Measurements from ENCODE around the gene KRT39. TPM values are rescaled to one million over a fixed set of nuclear protein-coding genes. Genes with fewer than 3 reads are reported as not detected.

Gene KRT39
- total and polyA plus RNA-seq, 2 of the 8 experiments (the other 6 are each of a cell fraction or from before 2014, with no cell fraction given), result not detected

GRCh38 chr17:41012326-41013120 lies 45.8 kb upstream of the KRT39 start:
- no peak overlapping the region for H3K18ac ChIP-seq (ENCODE audit: extremely low read depth, low read length)
- H3K4me3 ChIP-seq (ENCODE audit: extremely low read depth in 1 of 4, insufficient read depth in 2 of 4, low read depth in 3 of 4, low read length in 4 of 4), result no peak overlapping the region
- no peak overlapping the region for H3K9ac ChIP-seq (replicated peaks in 1 of 4; ENCODE audit: extremely low read depth in 1 of 4, low read depth in 3 of 4, low read length in 3 of 4)
- H3K27ac ChIP-seq (ENCODE audit: low read depth, low read length), result no peak overlapping the region
- DNase-seq (ENCODE audit: low read depth in 1 of 2, low spot score in 2 of 2), result no peak
- POLR2A ChIA-PET (ENCODE audit: partially characterized antibody), result no interaction called here
- H2BK120ac ChIP-seq (replicated peaks; ENCODE audit: low read depth, low read length), result no peak overlapping the region
- no peak overlapping the region for H3K4me2 ChIP-seq (ENCODE audit: insufficient read depth in 1 of 2, low read depth in 2 of 2, low read length in 2 of 2)
- FAIRE-seq, result no peak
- no peaks in the 10 kb centered on the region for H3K79me1 ChIP-seq (ENCODE audit: low read depth, low read length)
- no peak overlapping the region for H2BK5ac ChIP-seq (ENCODE audit: low read depth, low read length)
- H3K56ac ChIP-seq (replicated peaks; ENCODE audit: insufficient read length, low read depth, low read length), result no peak overlapping the region
- WGBS, 2 experiments (ENCODE audit: extremely low coverage in 1 of 2, insufficient coverage in 1 of 2, insufficient read length in 1 of 2, insufficient replicate concordance in 2 of 2, low coverage in 1 of 2, low lambda C conversion rate in 2 of 2, missing lambda C conversion rate in 1 of 2), result 87% methylated on average over 6 of the region's 6 CpGs; no CpG with 5 or more reads in 1 of the 2 experiments
- H2BK12ac ChIP-seq (ENCODE audit: low read depth, low read length), result no peak overlapping the region
- no peak overlapping the region for H2AK5ac ChIP-seq (ENCODE audit: low read depth, low read length)
- H2BK15ac ChIP-seq (ENCODE audit: low read length), result no peak overlapping the region
- H3K79me2 ChIP-seq (ENCODE audit: control insufficient read depth in 1 of 2, insufficient read depth in 2 of 2, low read length in 2 of 2), result no peaks in the 10 kb centered on the region
- no peak overlapping the region for H4K8ac ChIP-seq (ENCODE audit: extremely low read depth, insufficient read depth, low read length)
- H2AFZ ChIP-seq (ENCODE audit: low read length), result no peak overlapping the region
- no peak overlapping the region for H3K14ac ChIP-seq (ENCODE audit: insufficient read length)
- H4K91ac ChIP-seq (replicated peaks; ENCODE audit: insufficient read length, low read length), result no peak overlapping the region
- CTCF ChIA-PET (ENCODE audit: partially characterized antibody), result no interaction called here
- no peak overlapping the region for H3K23ac ChIP-seq (ENCODE audit: insufficient read length)
- peaks cover 0 to 10% (median 6%) of the 10 kb centered on the region in 4 experiments; a peak in 6 of 7 replicates for H3K4me1 ChIP-seq (replicated peaks in 1 of 4; ENCODE audit: control insufficient read depth in 3 of 4, insufficient read depth in 4 of 4, low read length in 3 of 4)
- no peaks in the 10 kb centered on the region for H3K23me2 ChIP-seq (ENCODE audit: low read depth, low read length)
- H3K4ac ChIP-seq (replicated peaks; ENCODE audit: insufficient read length, low read depth, low read length), result no peak overlapping the region
- no peak overlapping the region for H4K5ac ChIP-seq (ENCODE audit: insufficient read length, low read depth, low read length)
- no peaks in the 10 kb centered on the region for H4K20me1 ChIP-seq (replicated peaks in 1 of 2; ENCODE audit: control insufficient read depth in 1 of 2, insufficient read depth in 2 of 2, low read length in 2 of 2)
- no peaks in the 10 kb centered on the region for H3K36me3 ChIP-seq (ENCODE audit: control insufficient read depth in 2 of 4, insufficient read depth in 4 of 4, low read length in 3 of 4)
- H3K27me3 ChIP-seq (replicated peaks in 1 of 4; ENCODE audit: control insufficient read depth in 3 of 4, extremely low read depth in 1 of 4, insufficient read depth in 3 of 4, low read length in 3 of 4), result no peaks in the 10 kb centered on the region
- no peaks in the 10 kb centered on the region for H3K9me3 ChIP-seq (ENCODE audit: insufficient read depth in 2 of 2, low read depth in 1 of 2, low read length in 1 of 2)
- H2BK20ac ChIP-seq (ENCODE audit: low read length), result no peak overlapping the region
- no peak for TF ChIP-seq SIN3A (conservative IDR thresholded peaks at IDR 0.05 in 1 of 2, IDR thresholded peaks at IDR 0.05 in 1 of 2; ENCODE audit: low read depth in 1 of 2, low read length in 2 of 2)
- no peak for TF ChIP-seq CEBPB (IDR thresholded peaks at IDR 0.05; ENCODE audit: low read depth, low read length)
